GM12878 (cell line): ENCODE data around the gene ATP2A1. TPM values are rescaled to one million over a fixed set of nuclear protein-coding genes. Genes with fewer than 3 reads are reported as not detected.

Source experiments
- ATAC-seq: fragments of 200-7000 bp; cut with Tn5 transposase; 3 replicates; pipeline ENCODE4 v1.9.1; 2020; ENCODE audit warnings: mild to moderate bottlenecking, moderate library complexity
- BruUV-seq: library from RNA; stranded (reverse); fragments of 400-500 nt; replicated peaks from 2 replicates; lab custom pipeline; 2021; lab: Mats Ljungman, UMichigan
- CTCF ChIA-PET: fragments of 300-600 bp; sonication (Branson Sonifier 250); formaldehyde crosslinking; extraction: SDS; loops from one replicate; lab custom pipeline; 2021; ENCODE audit warnings: inconsistent platforms; lab: Yijun Ruan, JAX
- POLR2A ChIA-PET: fragments of 350-600 bp; formaldehyde crosslinking; extraction: SDS; loops from one replicate; lab custom pipeline; 2021; ENCODE audit warnings: inconsistent platforms; lab: Charles Lee
- RAD21 ChIA-PET: fragments of 300-600 bp; sonication (Branson Sonifier 250); formaldehyde crosslinking; loops from one replicate; lab custom pipeline; 2023; ENCODE audit warnings: antibody characterized with exemption; ENCODE audit not compliant: unreplicated experiment; lab: Charles Lee
- SMC1A ChIA-PET: fragments of 300-600 bp; sonication (Branson Sonifier 250); formaldehyde crosslinking; loops from one replicate; lab custom pipeline; 2023; ENCODE audit not compliant: unreplicated experiment, uncharacterized antibody; lab: Charles Lee
- DNase-seq: peaks from one replicate; pipeline ENCODE4 v3.0.0-alpha.2; 2011; ENCODE audit warnings: low read depth, low spot score
- FAIRE-seq: peaks from 3 replicates; lab custom pipeline; 2011; peaks lifted over from hg19 to GRCh38; lab: Jason Lieb, UNC
- H2AFZ ChIP-seq: 2 replicates; pipeline ENCODE4 v1.6.0; 2011; ENCODE audit warnings: low read depth, low read length, control low read depth; ENCODE audit not compliant: control insufficient read depth
- H3K27ac ChIP-seq: 2 replicates; pipeline ENCODE4 v1.5.1; 2011; ENCODE audit warnings: control low read depth; ENCODE audit not compliant: control insufficient read depth, insufficient read depth
- H3K27me3 ChIP-seq, 2 experiments: replicated peaks in 1 of 2; 2 replicates each; pipeline versions ENCODE4 v1.6.0 to v1.6.1; 2011; ENCODE audit warnings: low read length in 1 of 2; ENCODE audit not compliant: control insufficient read depth in 2 of 2, insufficient read depth in 2 of 2
- H3K36me3 ChIP-seq, 2 experiments: 2 replicates each; pipeline ENCODE4 v1.5.1; 2011; ENCODE audit warnings: low read length in 1 of 2; ENCODE audit not compliant: control insufficient read depth in 2 of 2, insufficient read depth in 2 of 2
- H3K4me1 ChIP-seq: 2 replicates; pipeline ENCODE4 v1.6.1; 2011; ENCODE audit warnings: mild to moderate bottlenecking, low read length, moderate library complexity, mixed read lengths; ENCODE audit not compliant: control insufficient read depth, insufficient read depth
- H3K4me2 ChIP-seq: 2 replicates; pipeline ENCODE4 v1.6.0; 2011; ENCODE audit warnings: control low read depth; ENCODE audit not compliant: control insufficient read depth, insufficient read depth
- H3K4me3 ChIP-seq: fragments of 200-600 bp; sonication (generic); 2 replicates; pipeline ENCODE4 v1.5.1; 2016
- H3K79me2 ChIP-seq: 2 replicates; pipeline ENCODE4 v1.6.0; 2011; ENCODE audit warnings: low read length; ENCODE audit not compliant: control insufficient read depth, insufficient read depth
- H3K9ac ChIP-seq: 2 replicates; pipeline ENCODE4 v1.8.0; 2011; ENCODE audit warnings: low read length, control low read depth, mixed read lengths; ENCODE audit not compliant: control insufficient read depth, insufficient read depth
- H3K9me3 ChIP-seq: replicated peaks from 3 replicates; pipeline ENCODE4 v1.5.1; 2011; ENCODE audit warnings: mild to moderate bottlenecking, low read length; ENCODE audit not compliant: control insufficient read depth, insufficient read depth
- H4K20me1 ChIP-seq: 2 replicates; pipeline ENCODE4 v1.6.0; 2011; ENCODE audit not compliant: control insufficient read depth, insufficient read depth
- BHLHE40 ChIP-seq, 2 experiments: fragments of 450-650 bp in 1 of 2; IDR thresholded peaks; 2 replicates each; pipeline ENCODE4 v1.6.1; 2011 to 2017; ENCODE audit warnings: low read depth in 2 of 2, borderline replicate concordance in 1 of 2, improper control_type of control experiment in 1 of 2, low read length in 1 of 2, mild to moderate bottlenecking in 1 of 2
- CREM ChIP-seq: IDR thresholded peaks from 2 replicates; pipeline ENCODE4 v1.6.1; 2014; ENCODE audit warnings: antibody characterized with exemption, low read depth
- EZH2 ChIP-seq: IDR thresholded peaks from 2 replicates; pipeline ENCODE4 v1.6.1; 2012; ENCODE audit warnings: low read depth, mild to moderate bottlenecking, control low read depth, inconsistent platforms, low read length, borderline replicate concordance; ENCODE audit not compliant: control insufficient read depth
- GABPA ChIP-seq: IDR thresholded peaks from 2 replicates; pipeline ENCODE4 v1.6.1; 2014; ENCODE audit warnings: antibody characterized with exemption, low read depth, mild to moderate bottlenecking, inconsistent platforms
- HDAC6 ChIP-seq: fragments of 200-600 bp; sonication (generic); IDR thresholded peaks from one replicate; pipeline ENCODE4 v1.8.0; 2017; ENCODE audit warnings: antibody characterized with exemption; ENCODE audit not compliant: unreplicated experiment
- PAX8 ChIP-seq: fragments of 450-650 bp; IDR thresholded peaks from 2 replicates; pipeline ENCODE4 v1.6.1; 2017; ENCODE audit warnings: mild to moderate bottlenecking, moderate library complexity
- POLR2A ChIP-seq: IDR thresholded peaks from 2 replicates; pipeline ENCODE4 v1.6.1; 2011; ENCODE audit warnings: low read depth, mild to moderate bottlenecking, low read length
- SKIL ChIP-seq: fragments of 450-650 bp; IDR thresholded peaks from 2 replicates; pipeline ENCODE4 v1.6.1; 2017; ENCODE audit warnings: mild to moderate bottlenecking, low read depth, inconsistent platforms; ENCODE audit not compliant: poor library complexity, severe bottlenecking
- SMARCA5 ChIP-seq: fragments of 450-650 bp; IDR thresholded peaks from 2 replicates; pipeline ENCODE4 v1.6.1; 2017; ENCODE audit warnings: mild to moderate bottlenecking
- SMC3 ChIP-seq: IDR thresholded peaks from 2 replicates; pipeline ENCODE4 v1.6.1; 2011; ENCODE audit warnings: low read length, improper control_type of control experiment, borderline replicate concordance
- SUZ12 ChIP-seq: fragments of 200-600 bp; sonication (generic); IDR thresholded peaks from one replicate; pipeline ENCODE4 v1.6.1; 2018; ENCODE audit warnings: antibody characterized with exemption, mild to moderate bottlenecking; ENCODE audit not compliant: unreplicated experiment
- TAF1 ChIP-seq: IDR thresholded peaks from 2 replicates; pipeline ENCODE4 v1.6.1; 2011; ENCODE audit warnings: mild to moderate bottlenecking, low read depth, low read length, borderline replicate concordance
- ZBED1 ChIP-seq: IDR thresholded peaks from 2 replicates; pipeline ENCODE4 v1.6.1; 2016; ENCODE audit warnings: borderline replicate concordance
- ZNF207 ChIP-seq: fragments of 450-650 bp; IDR thresholded peaks from 2 replicates; pipeline ENCODE4 v1.6.1; 2014; ENCODE audit warnings: antibody characterized with exemption, mild to moderate bottlenecking, borderline replicate concordance
- ZZZ3 ChIP-seq: IDR thresholded peaks from 2 replicates; pipeline ENCODE4 v1.6.1; 2011; ENCODE audit warnings: low read depth; ENCODE audit not compliant: control insufficient read depth, insufficient read length
- WGBS: methylation state at CpG from one replicate; pipeline ENCODE4 v1.1.6; 2016; ENCODE audit warnings: low lambda C conversion rate; ENCODE audit not compliant: insufficient replicate concordance, insufficient coverage; ENCODE audit errors: missing lambda C conversion rate; 5-methylcytosine and 5-hydroxymethylcytosine counted together
- in situ Hi-C: fragments of 300-500 bp; cut with MboI; formaldehyde crosslinking; loops from 9 replicates; pipeline ENCODE4 v1.14.3; 2018; ENCODE audit warnings: mixed read lengths
- intact Hi-C: fragments of 100-400 bp; cut with micrococcal nuclease; formaldehyde crosslinking; loops from one replicate; pipeline ENCODE4 v1.14.2; 2022; ENCODE audit not compliant: unreplicated experiment
- polyA plus RNA-seq, 11 experiments: library from polyadenylated mRNA; depleted of rRNA in 4 of 11; unstranded in 6 of 11; stranded (reverse) in 5 of 11; fragments of >200 nt; fragmentation: Nextera tagmentation in 4 of 11; fragmentation: Illumina TruSeq in 1 of 11; extraction: Ambion mirVana in 4 of 11; extraction: Trizol in 1 of 11; gene quantifications; 1 replicate in 1 of 11; 2 replicates in 10 of 11; pipeline versions ENCODE4 v1.2.1 to v1.2.3, GENCODE V29; 2011 to 2016; ENCODE audit warnings: inconsistent platforms in 2 of 11, missing spikeins in 2 of 11, low read depth in 1 of 11
- total RNA-seq, 4 experiments: library from RNA; depleted of rRNA in 3 of 4; stranded (reverse); fragments of >200 nt in 3 of 4; fragmentation: Illumina TruSeq in 1 of 4; extraction: Trizol in 1 of 4; gene quantifications; 2 replicates each; pipeline versions ENCODE4 v1.2.1 to v1.2.3, GENCODE V29; 2013 to 2021

Gene ATP2A1
- total and polyA plus RNA-seq, 10 of the 15 experiments (the other 5 are each of a cell fraction or from before 2014, with no cell fraction given) = 0.13 to 1.7 (median 0.88) TPM

- in situ Hi-C loops = no loop called here
- FAIRE-seq = no peak
- SMC1A ChIA-PET = no interaction called here
These were observed 11.9 kb upstream of the ATP2A1 start for GRCh38 chr16:28866454-28866804.

GRCh38 chr16:28867241-28867640, 11.0 kb upstream of the ATP2A1 start:
- H4K20me1 ChIP-seq = no peaks in the 10 kb centered on the region
- TF ChIP-seq SUZ12 = no peak
- no peak for TF ChIP-seq TAF1
- TF ChIP-seq HDAC6 = no peak
- TF ChIP-seq SMARCA5 = no peak
- TF ChIP-seq SMC3 = no peak
- TF ChIP-seq BHLHE40 (IDR thresholded peaks at IDR 0.05; ENCODE audit: borderline replicate concordance in 1 of 2, low read depth in 2 of 2, low read length in 1 of 2) = no peak
- no peak for TF ChIP-seq ZNF207
- TF ChIP-seq SKIL = no peak
- no peak for TF ChIP-seq EZH2
- no peak for TF ChIP-seq CREM
- TF ChIP-seq ZZZ3 = no peak
- TF ChIP-seq PAX8 = no peak
- TF ChIP-seq ZBED1 = no peak

More at GRCh38 chr16:28866454-28866804, 11.9 kb upstream of the ATP2A1 start:
- H3K79me2 ChIP-seq = peaks cover 33% of the 10 kb centered on the region
- ATAC-seq (no peak), DNase-seq (no peak)
- H3K9ac ChIP-seq = no peak overlapping the region
- peaks cover 10% of the 10 kb centered on the region for H3K4me1 ChIP-seq
- no peaks in the 10 kb centered on the region for H3K27me3 ChIP-seq
- no peaks in the 10 kb centered on the region for H3K9me3 ChIP-seq
- ChIA-PET RAD21 (no interaction called here), POLR2A (no interaction called here), CTCF (no interaction called here)
- no peak overlapping the region for H3K27ac ChIP-seq
- TF ChIP-seq GABPA (no peak), POLR2A (0 out of 2 replicates have a peak, but pooled peaks have one; percentile 28)
- intact Hi-C loops = no loop called here
- no TSS peak for BruUV-seq
- H2AFZ ChIP-seq = no peak overlapping the region
- WGBS = 89% methylated on average over 17 of the region's 17 CpGs
- no peak overlapping the region for H3K4me3 ChIP-seq
- H3K4me2 ChIP-seq = no peak overlapping the region
- H4K20me1 ChIP-seq = no peaks in the 10 kb centered on the region
- H3K36me3 ChIP-seq = peaks cover 13 to 18% of the 10 kb centered on the region in 2 experiments

More at GRCh38 chr16:28867241-28867640, 11.0 kb upstream of the ATP2A1 start:
- Histone ChIP-seq H3K27ac (no peak overlapping the region), H2AFZ (no peak overlapping the region), H3K9ac (no peak overlapping the region), H3K9me3 (no peaks in the 10 kb centered on the region), H3K36me3 (peaks cover 13 to 18% of the 10 kb centered on the region in 2 experiments), H3K4me3 (no peak overlapping the region), H3K4me2 (no peak overlapping the region), H3K79me2 (peaks cover 28% of the 10 kb centered on the region), H3K4me1 (peaks cover 6% of the 10 kb centered on the region), H3K27me3 (no peaks in the 10 kb centered on the region)
- POLR2A ChIA-PET = interaction anchor here (1.6 kb wide), 1 partner anchor 66 kb away, joined by 5 read pairs; no protein-coding TSS in a partner anchor
- intact Hi-C loops = no loop called here
- SMC1A ChIA-PET = interaction anchor here (1.2 kb wide), 1 partner anchor 80 kb away, joined by 3 read pairs; no protein-coding TSS in a partner anchor
- no peak for FAIRE-seq
- ATAC-seq = no peak
- DNase-seq = no peak
- in situ Hi-C loops = no loop called here
- 95% methylated on average over 13 of the region's 13 CpGs for WGBS
- no TSS peak for BruUV-seq
- RAD21 ChIA-PET = no interaction called here
- CTCF ChIA-PET = no interaction called here
